Neuronal stem cell (in vitro differentiated cells): Measurements from ENCODE around the gene CST6.

ENCODE experiments used
- DNase-seq: peaks from one replicate; pipeline ENCODE4 v3.0.0-alpha.2; 2013; ENCODE audit warnings: low spot score
- H2AFZ ChIP-seq: one replicate; pipeline ENCODE4 v1.6.1; 2013; ENCODE audit warnings: mild to moderate bottlenecking, low read length, inconsistent platforms
- H2AK5ac ChIP-seq: 2 replicates; pipeline ENCODE4 v1.6.1; 2013; ENCODE audit warnings: low read depth, mild to moderate bottlenecking, inconsistent platforms, low read length, moderate library complexity, mixed read lengths
- H2BK120ac ChIP-seq: 2 replicates; pipeline ENCODE4 v1.6.1; 2013; ENCODE audit warnings: low read depth, mild to moderate bottlenecking, inconsistent platforms, low read length, moderate library complexity, mixed read lengths
- H2BK12ac ChIP-seq: one replicate; pipeline ENCODE4 v1.6.1; 2013; ENCODE audit warnings: low read length, inconsistent platforms
- H2BK15ac ChIP-seq: 2 replicates; pipeline ENCODE4 v1.6.1; 2013; ENCODE audit warnings: mild to moderate bottlenecking, low read length, inconsistent platforms, mixed read lengths
- H2BK5ac ChIP-seq: one replicate; pipeline ENCODE4 v1.6.1; 2013; ENCODE audit warnings: inconsistent platforms, mild to moderate bottlenecking, low read length, moderate library complexity
- H3K14ac ChIP-seq: one replicate; pipeline ENCODE4 v1.6.1; 2013; ENCODE audit warnings: low read length, inconsistent platforms
- H3K18ac ChIP-seq: 2 replicates; pipeline ENCODE4 v1.6.1; 2013; ENCODE audit warnings: low read length, inconsistent platforms
- H3K23ac ChIP-seq: 2 replicates; pipeline ENCODE4 v1.6.1; 2013; ENCODE audit warnings: low read depth, mild to moderate bottlenecking, mixed read lengths, low read length, inconsistent platforms; ENCODE audit not compliant: poor library complexity
- H3K27ac ChIP-seq: replicated peaks from 3 replicates; pipeline ENCODE4 v1.5.1; 2013; ENCODE audit warnings: low read length, inconsistent platforms
- H3K27me3 ChIP-seq, 3 experiments: 2 replicates each; pipeline ENCODE4 v1.6.1; 2013; ENCODE audit warnings: low read length in 3 of 3, mild to moderate bottlenecking in 2 of 3, inconsistent platforms in 1 of 3, low read depth in 1 of 3, mixed read lengths in 1 of 3, moderate library complexity in 1 of 3; ENCODE audit not compliant: control insufficient read depth in 3 of 3, insufficient read depth in 3 of 3
- H3K36me3 ChIP-seq, 2 donors: replicated peaks in 1 of 2; 2 replicates each; pipeline ENCODE4 v1.6.1; 2013; ENCODE audit warnings: low read length in 2 of 2; ENCODE audit not compliant: control insufficient read depth in 2 of 2, insufficient read depth in 2 of 2
- H3K4ac ChIP-seq: 2 replicates; pipeline ENCODE4 v1.6.1; 2013; ENCODE audit warnings: inconsistent platforms, mild to moderate bottlenecking, low read length, moderate library complexity
- H3K4me1 ChIP-seq, 2 donors: 1 replicate in 1 of 2; 2 replicates in 1 of 2; pipeline ENCODE4 v1.6.1; 2013; ENCODE audit warnings: low read length in 2 of 2, low read depth in 1 of 2; ENCODE audit not compliant: control insufficient read depth in 2 of 2, insufficient read depth in 1 of 2
- H3K4me2 ChIP-seq: one replicate; pipeline ENCODE4 v1.6.1; 2013; ENCODE audit warnings: mild to moderate bottlenecking, low read length, inconsistent platforms; ENCODE audit not compliant: insufficient read depth, poor library complexity, severe bottlenecking
- H3K4me3 ChIP-seq, 2 donors: 2 replicates each; pipeline ENCODE4 v1.5.1; 2013; ENCODE audit warnings: low read length in 2 of 2, mild to moderate bottlenecking in 2 of 2, inconsistent platforms in 1 of 2, moderate library complexity in 1 of 2
- H3K79me1 ChIP-seq: one replicate; pipeline ENCODE4 v1.6.1; 2013; ENCODE audit warnings: low read depth, mild to moderate bottlenecking, inconsistent platforms, low read length, moderate library complexity
- H3K9ac ChIP-seq: one replicate; pipeline ENCODE4 v1.6.1; 2013; ENCODE audit warnings: mild to moderate bottlenecking, low read depth, low read length, inconsistent platforms; ENCODE audit not compliant: poor library complexity
- H3K9me3 ChIP-seq, 2 donors: replicated peaks in 1 of 2; 2 replicates each; pipeline versions ENCODE3 to v1.6.1; 2013; ENCODE audit warnings: low read length in 2 of 2, mild to moderate bottlenecking in 2 of 2, inconsistent platforms in 1 of 2, low read depth in 1 of 2, mixed read lengths in 1 of 2, moderate library complexity in 1 of 2; ENCODE audit not compliant: control insufficient read depth in 2 of 2, insufficient read depth in 1 of 2
- H4K8ac ChIP-seq: one replicate; pipeline ENCODE4 v1.6.1; 2013; ENCODE audit warnings: low read depth, mild to moderate bottlenecking, inconsistent platforms, low read length, moderate library complexity
- H4K91ac ChIP-seq: one replicate; pipeline ENCODE4 v1.6.1; 2013; ENCODE audit warnings: low read length, low read depth, mild to moderate bottlenecking, inconsistent platforms; ENCODE audit not compliant: poor library complexity
- WGBS, 2 donors: extraction: QIAGEN DNeasy Blood & Tissue Kit; methylation state at CpG; one replicate each; pipeline ENCODE4 v1.1.7; 2013; ENCODE audit warnings: missing lambda C conversion rate in 2 of 2, mixed read lengths in 1 of 2; ENCODE audit not compliant: insufficient read length in 2 of 2, insufficient replicate concordance in 1 of 2; ENCODE audit errors: extremely low coverage in 2 of 2; 5-methylcytosine and 5-hydroxymethylcytosine counted together

The CST6 gene

GRCh38 chr11:65981972-65982823 is 29.6 kb upstream of the CST6 start:
- Histone ChIP-seq H3K9me3 (no peaks in the 10 kb centered on the region), H2BK5ac (no peak overlapping the region), H4K8ac (no peak overlapping the region), H3K4ac (peak overlapping the region; percentile 66), H3K18ac (no peak overlapping the region), H3K23ac (no peak overlapping the region), H3K27me3 (no peaks in the 10 kb centered on the region), H2AK5ac (no peak overlapping the region), H3K36me3 (peaks cover 15 to 31% of the 10 kb centered on the region in 2 donors), H3K4me2 (no peak overlapping the region), H3K79me1 (no peaks in the 10 kb centered on the region), H4K91ac (no peak overlapping the region), H3K27ac (no peak overlapping the region), H3K14ac (no peak overlapping the region), H3K4me1 (no peaks in the 10 kb centered on the region), H3K4me3 (no peak overlapping the region), H2BK12ac (no peak overlapping the region), H2BK120ac (no peak overlapping the region), H3K9ac (peak overlapping the region; percentile 60), H2BK15ac (no peak overlapping the region), H2AFZ (no peak overlapping the region)
- DNase-seq: no peak
- WGBS, 2 donors: no CpG with 5 or more reads among the region's 16 CpGs

GRCh38 chr11:65982824-65983588 is 28.8 kb upstream of the CST6 start:
- Histone ChIP-seq H2AK5ac (no peak overlapping the region), H3K36me3 (peaks cover 7 to 23% of the 10 kb centered on the region in 2 donors), H2BK5ac (no peak overlapping the region), H3K4me1 (no peaks in the 10 kb centered on the region), H4K8ac (no peak overlapping the region), H3K4me2 (no peak overlapping the region), H3K9me3 (no peaks in the 10 kb centered on the region), H3K18ac (no peak overlapping the region), H2AFZ (no peak overlapping the region), H3K9ac (peak overlapping the region; percentile 27), H3K14ac (no peak overlapping the region), H2BK12ac (no peak overlapping the region), H4K91ac (no peak overlapping the region), H2BK15ac (no peak overlapping the region), H3K4me3 (no peak overlapping the region), H3K27ac (no peak overlapping the region), H3K23ac (no peak overlapping the region), H3K4ac (no peak overlapping the region), H3K79me1 (no peaks in the 10 kb centered on the region), H3K27me3 (no peaks in the 10 kb centered on the region), H2BK120ac (no peak overlapping the region)
- no CpG with 5 or more reads among the region's 22 CpGs for WGBS, 2 donors
- no peak for DNase-seq

- H2BK15ac ChIP-seq: no peak overlapping the region
- H2BK12ac ChIP-seq: no peak overlapping the region
- H3K14ac ChIP-seq: no peak overlapping the region
- WGBS, 2 donors: no CpG with 5 or more reads among the region's 5 CpGs
- H3K36me3 ChIP-seq: peaks cover 6 to 17% of the 10 kb centered on the region in 2 donors
- H2AFZ ChIP-seq: no peak overlapping the region
- no peak overlapping the region for H3K4ac ChIP-seq
- no peak overlapping the region for H3K27ac ChIP-seq
- H3K79me1 ChIP-seq: no peaks in the 10 kb centered on the region
- no peaks in the 10 kb centered on the region for H3K4me1 ChIP-seq
- no peak overlapping the region for H3K4me2 ChIP-seq
- no peak overlapping the region for H2BK5ac ChIP-seq
- peak overlapping the region; percentile 27 for H3K9ac ChIP-seq
- no peaks in the 10 kb centered on the region for H3K9me3 ChIP-seq
- no peak overlapping the region for H3K4me3 ChIP-seq
- H3K27me3 ChIP-seq: no peaks in the 10 kb centered on the region
- H2AK5ac ChIP-seq: no peak overlapping the region
- no peak overlapping the region for H3K18ac ChIP-seq
- peak overlapping the region; percentile 1 for H3K23ac ChIP-seq
- H2BK120ac ChIP-seq: no peak overlapping the region
- no peak for DNase-seq
- H4K91ac ChIP-seq: no peak overlapping the region
- no peak overlapping the region for H4K8ac ChIP-seq
Measured at GRCh38 chr11:65983589-65983987, 28.2 kb upstream of the CST6 start.

- Histone ChIP-seq H4K8ac (no peak overlapping the region), H2AK5ac (peak overlapping the region; percentile 1), H3K23ac (peak overlapping the region; percentile 25), H2BK120ac (no peak overlapping the region), H3K79me1 (no peaks in the 10 kb centered on the region), H2BK5ac (no peak overlapping the region), H3K9me3 (no peaks in the 10 kb centered on the region), H4K91ac (no peak overlapping the region), H3K27me3 (no peaks in the 10 kb centered on the region), H3K14ac (no peak overlapping the region), H3K36me3 (peaks cover 1 to 11% of the 10 kb centered on the region in 2 donors), H2AFZ (no peak overlapping the region), H3K4me1 (no peaks in the 10 kb centered on the region), H3K4ac (no peak overlapping the region), H3K4me2 (no peak overlapping the region), H3K4me3 (no peak overlapping the region), H3K18ac (no peak overlapping the region), H3K9ac (peak overlapping the region; percentile 2), H2BK15ac (peak overlapping the region; percentile 71), H2BK12ac (no peak overlapping the region), H3K27ac (no peak overlapping the region)
- DNase-seq: no peak
- WGBS, 2 donors: no CpG with 5 or more reads among the region's 9 CpGs
Measured at GRCh38 chr11:65987336-65987735, 24.5 kb upstream of the CST6 start.
